SH-SY5Y (cell line): ENCODE data around the gene DOCK10.

ENCODE experiments used
- GATA2 ChIP-seq: IDR thresholded peaks from 2 replicates; pipeline ENCODE4 v1.6.1; 2011; ENCODE audit warnings: mild to moderate bottlenecking, low read depth, low read length
- GATA3 ChIP-seq: IDR thresholded peaks from 2 replicates; pipeline ENCODE4 v1.6.1; 2011; ENCODE audit warnings: low read depth, mild to moderate bottlenecking, low read length, moderate library complexity

DNA sequence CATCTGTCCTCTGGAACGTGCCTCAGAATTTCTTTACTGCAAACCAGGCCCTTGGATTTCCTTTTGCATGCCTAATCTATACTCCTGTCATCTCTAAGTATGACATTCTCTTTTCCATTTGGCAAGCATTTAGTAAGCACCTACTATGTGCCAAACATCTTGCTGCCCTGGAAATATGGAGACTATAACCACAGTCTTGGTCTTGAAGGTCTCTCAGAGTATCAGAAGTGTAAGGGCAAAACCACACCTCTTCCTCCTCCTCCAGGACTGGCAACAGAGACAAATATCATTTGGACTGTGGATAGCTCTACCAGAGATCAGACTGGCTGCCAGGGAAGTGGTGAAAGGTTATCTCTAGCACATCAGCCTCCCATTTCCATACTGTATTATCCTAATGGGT, 11.4 kb downstream of the DOCK10 start:
- TF ChIP-seq GATA2, result no peak
- TF ChIP-seq GATA3, result no peak
